ENCODE measurements around the gene DMAC2.

- TF ChIP-seq EZH2 (IDR thresholded peaks at IDR 0.05; ENCODE audit: borderline replicate concordance, low read depth, low read length, severe bottlenecking) (no peak), CTCF (IDR thresholded peaks at IDR 0.05; ENCODE audit: borderline replicate concordance, extremely low read depth, low read length, poor library complexity, severe bottlenecking) (no peak)
Observed at GRCh38 chr19:41437944-41438574, 1.7 kb downstream of the DMAC2 start.
